ENCODE data around the gene RASGEF1C.

The RASGEF1C gene

GRCh38 chr5:180179442-180180420, 29.3 kb downstream of the RASGEF1C start:
- DNase-seq (ENCODE audit: low spot score): no peak

GRCh38 chr5:180178531-180179441, 30.2 kb downstream of the RASGEF1C start:
- no peak for DNase-seq (ENCODE audit: low spot score)

GRCh38 chr5:180176191-180176590, 32.8 kb downstream of the RASGEF1C start:
- DNase-seq (ENCODE audit: low spot score): no peak

GRCh38 chr5:180175015-180175431, 34.0 kb downstream of the RASGEF1C start:
- no peak for DNase-seq (ENCODE audit: low spot score)

GRCh38 chr5:180174587-180174972, 34.4 kb downstream of the RASGEF1C start:
- no peak for DNase-seq (ENCODE audit: low spot score)

- no peak for DNase-seq (ENCODE audit: low spot score)
These were observed 35.0 kb downstream of the RASGEF1C start for GRCh38 chr5:180173875-180174586.

GRCh38 chr5:180173198-180173544, 35.8 kb downstream of the RASGEF1C start:
- DNase-seq (ENCODE audit: low spot score): no peak

GRCh38 chr5:180172447-180173197, 36.4 kb downstream of the RASGEF1C start:
- DNase-seq (ENCODE audit: low spot score): no peak

- DNase-seq (ENCODE audit: low spot score): no peak
These were observed 37.4 kb downstream of the RASGEF1C start for GRCh38 chr5:180171568-180172094.

GRCh38 chr5:180170810-180171567, 38.0 kb downstream of the RASGEF1C start:
- no peak for DNase-seq (ENCODE audit: low spot score)

- no peak for DNase-seq (ENCODE audit: low spot score)
These were observed 38.8 kb downstream of the RASGEF1C start for GRCh38 chr5:180170106-180170809.

- DNase-seq (ENCODE audit: low spot score): no peak
These were observed 39.5 kb downstream of the RASGEF1C start for GRCh38 chr5:180169248-180170105.

GRCh38 chr5:180168758-180169157, 40.3 kb downstream of the RASGEF1C start:
- no peak for DNase-seq (ENCODE audit: low spot score)

GRCh38 chr5:180166176-180166575, 42.8 kb downstream of the RASGEF1C start:
- no peak for DNase-seq (ENCODE audit: low spot score)

GRCh38 chr5:180162304-180162661, 46.7 kb downstream of the RASGEF1C start:
- DNase-seq (ENCODE audit: low spot score): no peak

- DNase-seq (ENCODE audit: low spot score): no peak
These were observed 47.3 kb downstream of the RASGEF1C start for GRCh38 chr5:180161420-180162303.

- DNase-seq (ENCODE audit: low spot score): no peak
These were observed 48.2 kb downstream of the RASGEF1C start for GRCh38 chr5:180160789-180161188.

GRCh38 chr5:180160215-180160614, 48.8 kb downstream of the RASGEF1C start:
- DNase-seq (ENCODE audit: low spot score): no peak
